SK-N-SH treated with all-trans-retinoic acid at 6 μM for 48 hours (cell line): Measurements from ENCODE around the gene MPPED1.

Source experiments
- BACH2 ChIP-seq: fragments of 250-450 bp; sonication (Bioruptor Pico); IDR thresholded peaks from 2 replicates; pipeline ENCODE4 v1.9.0; 2021; ENCODE audit warnings: mild to moderate bottlenecking, borderline replicate concordance
- ZFP3 ChIP-seq: fragments of 250-450 bp; sonication (Bioruptor Pico); IDR thresholded peaks from 2 replicates; pipeline ENCODE4 v1.5.0; 2020; ENCODE audit warnings: mild to moderate bottlenecking, moderate library complexity
- TF ChIP-seq, protein P1 (sequence below): fragments of 250-450 bp; sonication (Bioruptor Pico); IDR thresholded peaks from 2 replicates; pipeline ENCODE4 v1.5.0; 2020; ENCODE audit warnings: mild to moderate bottlenecking, moderate library complexity

- TF ChIP-seq, protein P1, sequence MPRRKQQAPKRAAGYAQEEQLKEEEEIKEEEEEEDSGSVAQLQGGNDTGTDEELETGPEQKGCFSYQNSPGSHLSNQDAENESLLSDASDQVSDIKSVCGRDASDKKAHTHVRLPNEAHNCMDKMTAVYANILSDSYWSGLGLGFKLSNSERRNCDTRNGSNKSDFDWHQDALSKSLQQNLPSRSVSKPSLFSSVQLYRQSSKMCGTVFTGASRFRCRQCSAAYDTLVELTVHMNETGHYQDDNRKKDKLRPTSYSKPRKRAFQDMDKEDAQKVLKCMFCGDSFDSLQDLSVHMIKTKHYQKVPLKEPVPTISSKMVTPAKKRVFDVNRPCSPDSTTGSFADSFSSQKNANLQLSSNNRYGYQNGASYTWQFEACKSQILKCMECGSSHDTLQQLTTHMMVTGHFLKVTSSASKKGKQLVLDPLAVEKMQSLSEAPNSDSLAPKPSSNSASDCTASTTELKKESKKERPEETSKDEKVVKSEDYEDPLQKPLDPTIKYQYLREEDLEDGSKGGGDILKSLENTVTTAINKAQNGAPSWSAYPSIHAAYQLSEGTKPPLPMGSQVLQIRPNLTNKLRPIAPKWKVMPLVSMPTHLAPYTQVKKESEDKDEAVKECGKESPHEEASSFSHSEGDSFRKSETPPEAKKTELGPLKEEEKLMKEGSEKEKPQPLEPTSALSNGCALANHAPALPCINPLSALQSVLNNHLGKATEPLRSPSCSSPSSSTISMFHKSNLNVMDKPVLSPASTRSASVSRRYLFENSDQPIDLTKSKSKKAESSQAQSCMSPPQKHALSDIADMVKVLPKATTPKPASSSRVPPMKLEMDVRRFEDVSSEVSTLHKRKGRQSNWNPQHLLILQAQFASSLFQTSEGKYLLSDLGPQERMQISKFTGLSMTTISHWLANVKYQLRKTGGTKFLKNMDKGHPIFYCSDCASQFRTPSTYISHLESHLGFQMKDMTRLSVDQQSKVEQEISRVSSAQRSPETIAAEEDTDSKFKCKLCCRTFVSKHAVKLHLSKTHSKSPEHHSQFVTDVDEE (CRISPR knock-in tag) = no peak
- TF ChIP-seq BACH2 (no peak), ZFP3 (CRISPR knock-in tag) (no peak)
These were observed 30.8 kb downstream of the MPPED1 start for GRCh38 chr22:43442386-43443151.
